Endothelial cell of umbilical vein (primary cell): ENCODE data around the gene PPFIBP2.

Source experiments
- EZH2 ChIP-seq: IDR thresholded peaks from 2 replicates; pipeline ENCODE4 v1.6.1; 2012; ENCODE audit warnings: borderline replicate concordance, low read depth, mild to moderate bottlenecking, moderate library complexity, low read length, inconsistent platforms; ENCODE audit not compliant: severe bottlenecking
- JUN ChIP-seq: IDR thresholded peaks from 2 replicates; pipeline ENCODE4 v1.6.1; 2011; ENCODE audit warnings: borderline replicate concordance, low read depth; ENCODE audit not compliant: insufficient read length, insufficient read depth
- POLR2AphosphoS5 ChIP-seq: IDR thresholded peaks from 2 replicates; pipeline ENCODE4 v1.6.1; 2012; ENCODE audit warnings: low read depth, mild to moderate bottlenecking, control low read depth, low read length, moderate library complexity; ENCODE audit not compliant: insufficient read depth
- TF ChIP-seq, protein P1 (sequence below), 2 donors: IDR thresholded peaks; 1 replicate in 1 of 2; 2 replicates in 1 of 2; pipeline ENCODE4 v1.5.1; 2011; ENCODE audit warnings: low read length in 2 of 2, mild to moderate bottlenecking in 2 of 2, moderate library complexity in 2 of 2, control low read depth in 1 of 2, inconsistent platforms in 1 of 2, low read depth in 1 of 2; ENCODE audit not compliant: insufficient read depth in 1 of 2; ENCODE audit errors: extremely low read depth in 1 of 2

DNA sequence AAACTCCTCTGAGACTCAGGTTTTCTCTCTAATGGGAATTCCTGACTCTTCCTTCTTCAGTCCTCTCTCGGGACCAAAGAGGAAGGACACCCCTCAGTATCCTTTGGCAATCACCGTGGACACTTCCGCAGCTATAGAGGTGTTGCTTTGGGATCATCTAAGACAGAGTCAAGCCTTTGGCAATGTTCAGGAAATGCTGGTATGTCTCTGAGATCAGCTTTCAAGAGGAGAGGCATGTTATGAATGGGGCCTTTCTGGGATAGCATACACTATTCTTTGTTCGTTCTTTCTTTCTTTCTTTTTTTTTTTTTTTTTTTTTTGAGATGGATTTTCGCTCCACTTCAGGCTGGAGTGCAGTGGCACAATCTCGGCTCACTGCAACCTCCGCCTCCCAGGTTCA, 42.7 kb upstream of the PPFIBP2 start:
- TF ChIP-seq POLR2AphosphoS5 (no peak), EZH2 (no peak), JUN (no peak)
- TF ChIP-seq, protein P1, sequence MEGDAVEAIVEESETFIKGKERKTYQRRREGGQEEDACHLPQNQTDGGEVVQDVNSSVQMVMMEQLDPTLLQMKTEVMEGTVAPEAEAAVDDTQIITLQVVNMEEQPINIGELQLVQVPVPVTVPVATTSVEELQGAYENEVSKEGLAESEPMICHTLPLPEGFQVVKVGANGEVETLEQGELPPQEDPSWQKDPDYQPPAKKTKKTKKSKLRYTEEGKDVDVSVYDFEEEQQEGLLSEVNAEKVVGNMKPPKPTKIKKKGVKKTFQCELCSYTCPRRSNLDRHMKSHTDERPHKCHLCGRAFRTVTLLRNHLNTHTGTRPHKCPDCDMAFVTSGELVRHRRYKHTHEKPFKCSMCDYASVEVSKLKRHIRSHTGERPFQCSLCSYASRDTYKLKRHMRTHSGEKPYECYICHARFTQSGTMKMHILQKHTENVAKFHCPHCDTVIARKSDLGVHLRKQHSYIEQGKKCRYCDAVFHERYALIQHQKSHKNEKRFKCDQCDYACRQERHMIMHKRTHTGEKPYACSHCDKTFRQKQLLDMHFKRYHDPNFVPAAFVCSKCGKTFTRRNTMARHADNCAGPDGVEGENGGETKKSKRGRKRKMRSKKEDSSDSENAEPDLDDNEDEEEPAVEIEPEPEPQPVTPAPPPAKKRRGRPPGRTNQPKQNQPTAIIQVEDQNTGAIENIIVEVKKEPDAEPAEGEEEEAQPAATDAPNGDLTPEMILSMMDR (IDR thresholded peaks at IDR 0.05; ENCODE audit: extremely low read depth in 1 of 2, insufficient read depth in 1 of 2, low read depth in 1 of 2, low read length in 2 of 2): no peak
